IMR-90 (cell line): ENCODE data around the gene CCDC30.

Source experiments
- CTCF ChIP-seq: conservative IDR thresholded peaks from 2 replicates; pipeline ENCODE4 v1.5.1; 2012; ENCODE audit warnings: mild to moderate bottlenecking, low read depth, low read length, improper control_type of control experiment
- POLR2A ChIP-seq: IDR thresholded peaks from 2 replicates; pipeline ENCODE4 v1.6.1; 2012; ENCODE audit warnings: mild to moderate bottlenecking, low read depth, low read length

GRCh38 chr1:42541104-42541503 is 78.0 kb downstream of the CCDC30 start:
- TF ChIP-seq CTCF (no peak), POLR2A (no peak)
